ENCODE measurements around the gene FRG2C.
"Not testable (repeated sequence)": the region's sequence is repeated elsewhere in the genome, so short reads cannot be mapped to it uniquely, and the experiment has no call there.

FRG2C gene

DNA sequence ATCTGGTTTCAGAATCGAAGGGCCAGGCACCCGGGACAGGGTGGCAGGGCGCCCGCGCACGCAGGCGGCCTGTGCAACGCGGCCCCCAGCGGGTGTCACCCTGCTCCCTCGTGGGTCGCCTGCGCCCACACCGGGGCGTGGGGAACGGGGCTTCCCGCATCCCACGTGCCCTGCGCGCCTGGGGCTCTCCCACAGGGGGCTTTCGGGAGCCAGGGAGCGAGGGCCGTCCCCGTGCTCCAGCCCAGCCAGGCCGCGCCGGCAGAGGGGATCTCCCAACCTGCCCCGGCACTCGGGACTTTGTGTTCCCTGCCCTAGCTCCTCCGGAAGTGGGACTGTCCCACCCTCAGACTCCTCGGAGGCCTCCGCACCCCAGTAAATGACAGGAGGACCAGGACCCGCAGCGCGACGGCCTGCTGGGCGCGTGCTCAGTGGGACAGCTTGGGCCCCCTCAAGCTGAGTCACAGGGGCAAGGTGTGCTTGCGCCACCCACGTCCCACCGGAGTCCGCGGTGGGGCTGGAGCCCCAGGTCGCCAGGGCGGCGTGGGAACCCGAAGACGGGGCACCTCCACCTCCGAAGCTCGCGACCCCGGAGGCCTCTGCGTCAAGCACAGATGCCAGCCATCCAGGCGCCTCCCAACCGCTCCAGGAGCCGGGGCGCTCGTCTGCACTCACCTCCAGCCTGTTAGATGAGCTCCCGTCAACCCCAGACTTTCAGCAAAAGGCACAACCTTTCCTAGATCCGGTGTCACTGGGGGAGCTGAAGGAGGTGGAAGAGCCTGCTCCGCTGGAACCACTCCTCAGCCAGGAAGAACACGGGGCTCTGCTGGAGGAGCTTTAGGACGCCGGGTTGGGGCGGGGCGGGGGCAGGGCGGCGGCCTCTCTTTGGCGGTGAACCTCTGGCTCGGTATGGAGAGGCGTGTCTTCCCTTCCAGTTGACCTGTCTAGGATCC lies 5.5 kb downstream of the FRG2C start:
- not testable (repeated sequence) for DNase-seq

DNA sequence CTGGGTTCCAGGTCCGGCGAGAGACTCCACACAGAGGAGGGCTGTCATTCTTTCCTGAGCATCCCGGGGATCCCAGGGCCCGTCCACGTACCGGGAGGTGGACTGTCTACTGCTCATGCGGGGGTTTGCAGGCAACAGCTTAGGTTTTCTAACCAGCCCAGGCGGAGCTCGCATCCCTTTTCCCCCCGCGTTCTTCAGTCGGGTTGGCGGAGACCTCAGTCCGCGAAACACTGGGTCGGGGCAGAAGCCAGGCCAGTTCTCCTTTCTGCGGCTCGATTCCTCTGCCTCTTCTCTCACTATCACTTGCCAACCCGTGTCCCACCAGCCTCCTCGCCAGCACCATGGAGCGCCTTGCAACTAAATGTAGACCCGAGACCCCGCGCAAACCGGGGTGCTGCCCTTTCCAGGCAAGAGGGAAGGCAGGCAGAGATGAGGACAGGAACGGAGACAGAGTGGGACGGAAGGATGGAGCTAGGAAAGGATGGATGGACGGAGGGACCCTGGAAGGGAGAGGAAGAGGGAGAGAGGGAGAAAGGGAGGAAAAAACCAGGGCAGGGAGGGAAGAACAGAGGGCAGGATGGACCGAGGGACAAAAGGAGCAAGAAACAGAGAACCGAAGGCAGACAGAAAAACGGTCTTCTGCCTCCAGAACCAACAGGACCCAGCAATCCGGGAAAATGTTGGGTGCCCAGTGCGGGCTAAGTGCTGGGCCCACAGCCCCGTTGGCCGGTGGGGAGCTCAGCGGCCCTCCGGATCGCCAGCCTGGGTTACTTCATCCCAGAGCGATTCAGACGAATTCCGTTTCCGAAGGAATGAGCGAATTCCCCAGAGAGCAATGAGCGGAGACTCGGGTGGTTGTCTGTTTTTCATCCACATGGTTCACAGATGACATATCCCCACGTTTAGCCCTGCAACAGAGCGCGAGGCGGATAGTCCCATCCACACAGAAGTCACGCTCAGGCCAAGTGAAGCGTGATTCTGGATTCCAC lies 6.5 kb downstream of the FRG2C start:
- DNase-seq, result not testable (repeated sequence)

DNA sequence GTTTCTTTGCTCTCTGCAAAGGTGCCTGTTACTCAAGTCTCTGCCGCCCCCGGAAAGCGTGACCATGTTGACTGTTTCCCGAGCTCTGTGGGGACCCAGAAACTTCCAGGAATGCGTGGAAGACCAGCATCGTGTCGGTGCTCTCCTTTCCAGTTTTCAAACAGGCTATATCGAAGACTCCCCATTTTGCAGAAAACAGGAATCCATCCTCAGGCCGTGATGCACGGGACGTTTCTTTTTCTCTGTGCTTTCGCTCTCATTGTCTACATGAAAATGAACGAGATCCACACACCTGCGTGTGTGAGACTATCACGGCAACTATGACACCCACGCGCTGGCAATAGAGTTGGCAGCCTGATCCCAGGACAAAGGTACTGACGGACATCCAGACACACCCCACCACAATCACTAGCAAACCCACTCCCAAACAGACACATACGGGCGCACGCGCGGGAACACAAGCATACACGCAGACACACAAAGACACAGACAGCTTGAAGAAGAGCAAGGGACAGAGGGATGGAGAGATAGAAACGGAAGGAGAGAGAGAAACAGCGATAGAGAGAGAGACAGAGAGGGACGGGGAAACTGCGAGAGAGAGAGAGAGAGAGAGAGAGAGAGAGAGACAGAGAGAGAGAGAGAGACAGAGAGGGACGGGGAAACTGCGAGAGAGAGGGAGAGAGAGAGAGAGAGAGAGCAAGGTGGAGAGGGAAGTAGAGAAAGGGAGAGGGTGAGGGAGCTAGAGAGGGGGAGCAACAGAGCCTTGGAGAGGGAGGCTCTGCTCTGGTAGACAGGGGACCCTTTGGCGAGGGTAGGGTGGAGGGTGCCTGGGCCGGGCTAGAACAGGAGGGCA lies 7.4 kb downstream of the FRG2C start:
- DNase-seq, result not testable (repeated sequence)

DNA sequence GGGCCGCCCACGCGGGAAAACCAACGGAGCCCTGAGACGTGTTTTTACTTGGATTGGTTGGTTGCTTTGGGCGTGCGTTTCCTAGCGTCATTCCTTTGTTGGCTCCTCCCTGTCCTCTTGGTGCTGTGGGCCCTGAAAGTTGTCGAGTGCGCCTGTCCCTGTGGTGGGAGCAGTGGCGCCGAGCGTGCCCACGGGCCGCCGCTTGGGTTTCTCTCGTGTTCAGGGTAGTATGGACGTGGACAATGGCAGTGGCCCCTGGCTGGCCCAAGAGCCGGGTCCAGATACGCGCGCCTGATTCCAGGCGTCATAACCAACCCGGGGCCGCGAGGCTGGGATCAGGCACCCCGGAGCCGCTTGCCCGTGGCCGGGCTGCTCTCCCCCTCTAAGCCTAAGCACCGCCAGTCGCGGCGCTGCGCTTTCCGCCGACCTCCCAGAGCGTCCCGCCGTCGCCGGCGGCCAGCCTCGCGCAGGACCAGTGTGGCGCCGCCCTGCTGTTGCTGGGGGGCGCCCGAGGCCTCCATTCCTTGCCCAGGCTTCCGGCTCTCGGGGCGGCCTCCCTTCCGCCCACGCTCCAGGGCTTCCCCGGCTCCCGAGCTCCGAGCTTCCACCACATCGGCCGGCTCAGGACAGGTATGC lies 8.1 kb downstream of the FRG2C start:
- not testable (repeated sequence) for DNase-seq

DNA sequence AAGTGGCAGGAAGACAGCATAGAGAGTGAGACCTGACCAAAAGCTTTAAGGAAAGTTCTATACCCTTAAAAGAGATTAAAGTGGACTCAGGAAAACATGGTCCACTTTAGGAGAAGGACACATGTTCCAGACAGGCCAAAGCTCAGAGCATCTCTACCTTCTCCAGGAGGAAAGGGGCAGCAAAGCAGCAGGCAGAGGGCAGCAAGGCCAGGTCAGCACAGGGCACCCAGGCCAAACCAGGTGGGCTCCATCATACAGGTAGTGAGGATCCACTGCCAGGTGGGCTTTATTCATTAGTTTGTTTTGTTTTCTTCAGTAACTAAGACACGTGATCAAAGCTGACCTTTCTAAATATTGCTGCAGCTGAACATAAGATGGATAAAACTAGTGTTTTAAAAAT lies 19.8 kb downstream of the FRG2C start:
- DNase-seq, result not testable (repeated sequence)

DNA sequence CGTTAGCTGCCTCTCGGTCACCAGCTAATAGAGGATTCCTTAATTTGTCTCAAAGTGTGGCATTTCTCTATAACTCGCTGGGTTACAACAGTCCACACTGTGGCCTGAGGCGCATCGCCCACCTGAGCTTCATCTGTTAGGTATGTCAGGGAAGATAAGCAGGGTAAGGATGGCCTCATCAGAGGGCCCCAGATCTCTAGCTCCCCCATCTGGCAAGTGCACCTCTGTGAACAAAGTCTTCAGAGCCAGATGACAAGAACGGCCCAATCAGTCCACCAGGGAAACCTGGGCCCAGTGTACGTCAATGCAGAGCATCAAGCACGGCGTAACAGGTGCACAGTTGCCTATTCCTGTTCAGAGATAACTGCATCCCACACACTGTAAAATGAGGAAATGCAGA lies 23.2 kb downstream of the FRG2C start:
- no peak for DNase-seq

DNA sequence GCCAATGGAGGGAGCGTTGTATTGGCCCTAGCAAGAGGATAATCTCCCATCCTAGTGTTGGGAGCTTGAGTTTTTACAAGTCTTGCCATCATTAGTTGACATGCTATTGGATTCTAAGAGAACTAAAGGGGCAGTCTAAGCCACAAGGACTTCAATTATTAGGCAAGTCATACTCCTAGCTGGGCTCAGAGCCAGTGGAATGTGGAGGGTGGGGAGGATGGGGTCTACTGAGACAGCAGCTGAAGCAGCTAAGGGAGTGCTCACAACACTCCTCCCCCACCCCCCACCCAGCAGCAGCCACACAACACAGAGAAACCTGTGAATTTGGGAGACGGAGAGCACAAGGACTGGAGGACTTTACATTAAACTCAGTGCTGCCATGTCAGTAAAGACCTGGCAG lies 27.9 kb downstream of the FRG2C start:
- DNase-seq, result no peak
